Hepatocyte (in vitro differentiated cells): Measurements from ENCODE around the gene DBH.

Experiments
- EZH2 ChIP-seq: fragments of 200-600 bp; sonication (generic); IDR thresholded peaks from 2 replicates; pipeline ENCODE4 v1.6.1; 2016; ENCODE audit warnings: antibody characterized with exemption, mild to moderate bottlenecking, borderline replicate concordance
- EZH2phosphoT487 ChIP-seq: fragments of 200-600 bp; sonication (generic); IDR thresholded peaks from one replicate; pipeline ENCODE4 v1.6.1; 2018; ENCODE audit warnings: antibody characterized with exemption, mild to moderate bottlenecking, low read depth, moderate library complexity; ENCODE audit not compliant: unreplicated experiment, severe bottlenecking
- TF ChIP-seq, protein P1 (sequence below): fragments of 200-600 bp; sonication (generic); IDR thresholded peaks from 2 replicates; pipeline ENCODE4 v1.5.1; 2016; ENCODE audit warnings: antibody characterized with exemption, mild to moderate bottlenecking; ENCODE audit not compliant: poor library complexity

DNA sequence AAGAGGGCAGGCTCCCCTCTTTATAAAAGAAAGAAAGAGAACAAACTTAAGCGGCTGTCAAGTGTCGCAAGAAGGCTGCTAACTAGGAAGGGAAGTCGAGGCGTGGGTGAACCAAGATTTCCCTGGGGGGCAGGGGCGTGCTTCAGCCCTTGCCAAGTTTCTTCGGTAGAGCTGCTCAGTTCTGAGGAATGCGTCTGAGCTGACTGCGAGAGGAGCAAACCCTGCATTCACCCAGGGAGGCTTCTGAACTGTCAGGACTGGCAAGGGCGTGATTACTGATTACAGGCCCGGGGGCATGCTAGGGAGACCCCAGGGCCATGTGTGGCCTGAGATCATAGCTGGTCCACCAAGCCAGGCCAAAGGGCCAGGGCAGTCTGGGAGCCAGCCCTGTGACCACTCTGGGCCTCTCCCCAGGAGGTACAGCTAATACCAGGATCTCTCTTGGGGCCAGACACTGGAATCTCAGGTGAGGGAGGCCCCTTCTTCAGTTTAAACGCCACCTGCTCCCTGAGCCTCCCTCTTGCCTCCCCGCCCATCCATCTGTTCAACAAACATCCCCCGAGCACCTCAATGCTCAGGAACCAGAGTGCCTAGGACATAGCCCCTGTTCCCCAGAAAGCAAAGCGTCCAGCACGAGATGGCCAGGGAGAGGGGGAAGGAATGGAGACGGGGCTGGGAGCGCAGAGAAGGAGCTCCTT lies 71.1 kb downstream of the DBH start:
- TF ChIP-seq EZH2 (no peak), EZH2phosphoT487 (no peak)
- TF ChIP-seq, protein P1, sequence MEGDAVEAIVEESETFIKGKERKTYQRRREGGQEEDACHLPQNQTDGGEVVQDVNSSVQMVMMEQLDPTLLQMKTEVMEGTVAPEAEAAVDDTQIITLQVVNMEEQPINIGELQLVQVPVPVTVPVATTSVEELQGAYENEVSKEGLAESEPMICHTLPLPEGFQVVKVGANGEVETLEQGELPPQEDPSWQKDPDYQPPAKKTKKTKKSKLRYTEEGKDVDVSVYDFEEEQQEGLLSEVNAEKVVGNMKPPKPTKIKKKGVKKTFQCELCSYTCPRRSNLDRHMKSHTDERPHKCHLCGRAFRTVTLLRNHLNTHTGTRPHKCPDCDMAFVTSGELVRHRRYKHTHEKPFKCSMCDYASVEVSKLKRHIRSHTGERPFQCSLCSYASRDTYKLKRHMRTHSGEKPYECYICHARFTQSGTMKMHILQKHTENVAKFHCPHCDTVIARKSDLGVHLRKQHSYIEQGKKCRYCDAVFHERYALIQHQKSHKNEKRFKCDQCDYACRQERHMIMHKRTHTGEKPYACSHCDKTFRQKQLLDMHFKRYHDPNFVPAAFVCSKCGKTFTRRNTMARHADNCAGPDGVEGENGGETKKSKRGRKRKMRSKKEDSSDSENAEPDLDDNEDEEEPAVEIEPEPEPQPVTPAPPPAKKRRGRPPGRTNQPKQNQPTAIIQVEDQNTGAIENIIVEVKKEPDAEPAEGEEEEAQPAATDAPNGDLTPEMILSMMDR = no peak
